HEK293T (cell line): ENCODE results near the gene ACTR2.

Experiments used
- ARNT ChIP-seq: fragments of 450-650 bp; IDR thresholded peaks from 2 replicates; pipeline ENCODE4 v1.6.1; 2017; ENCODE audit warnings: mild to moderate bottlenecking
- BHLHE40 ChIP-seq: fragments of 450-650 bp; IDR thresholded peaks from 2 replicates; pipeline ENCODE4 v1.6.1; 2016; ENCODE audit warnings: mild to moderate bottlenecking, moderate library complexity, borderline replicate concordance
- FOXA1 ChIP-seq: fragments of 450-650 bp; IDR thresholded peaks from 2 replicates; pipeline ENCODE4 v1.6.1; 2016; ENCODE audit warnings: mild to moderate bottlenecking
- FOXK2 ChIP-seq: fragments of 450-650 bp; IDR thresholded peaks from 2 replicates; pipeline ENCODE4 v1.6.1; 2016; ENCODE audit warnings: mild to moderate bottlenecking
- FOXM1 ChIP-seq: fragments of 450-650 bp; IDR thresholded peaks from 2 replicates; pipeline ENCODE4 v1.6.1; 2017; ENCODE audit warnings: mild to moderate bottlenecking, borderline replicate concordance
- HDGF ChIP-seq: fragments of 450-650 bp; IDR thresholded peaks from 2 replicates; pipeline ENCODE4 v1.6.1; 2017; ENCODE audit warnings: antibody characterized with exemption, borderline replicate concordance
- LEF1 ChIP-seq: fragments of 450-650 bp; IDR thresholded peaks from 2 replicates; pipeline ENCODE4 v1.6.1; 2017; ENCODE audit warnings: mild to moderate bottlenecking, borderline replicate concordance
- SP1 ChIP-seq: fragments of 450-650 bp; IDR thresholded peaks from 2 replicates; pipeline ENCODE4 v1.6.1; 2017
- SUZ12 ChIP-seq: fragments of 450-650 bp; IDR thresholded peaks from 2 replicates; pipeline ENCODE4 v1.6.1; 2016; ENCODE audit warnings: mild to moderate bottlenecking
- ZNF384 ChIP-seq: fragments of 450-650 bp; IDR thresholded peaks from 2 replicates; pipeline ENCODE4 v1.6.1; 2016
- TF ChIP-seq, protein P1 (sequence below): fragments of 450-650 bp; IDR thresholded peaks from 2 replicates; pipeline ENCODE4 v1.6.1; 2016

DNA sequence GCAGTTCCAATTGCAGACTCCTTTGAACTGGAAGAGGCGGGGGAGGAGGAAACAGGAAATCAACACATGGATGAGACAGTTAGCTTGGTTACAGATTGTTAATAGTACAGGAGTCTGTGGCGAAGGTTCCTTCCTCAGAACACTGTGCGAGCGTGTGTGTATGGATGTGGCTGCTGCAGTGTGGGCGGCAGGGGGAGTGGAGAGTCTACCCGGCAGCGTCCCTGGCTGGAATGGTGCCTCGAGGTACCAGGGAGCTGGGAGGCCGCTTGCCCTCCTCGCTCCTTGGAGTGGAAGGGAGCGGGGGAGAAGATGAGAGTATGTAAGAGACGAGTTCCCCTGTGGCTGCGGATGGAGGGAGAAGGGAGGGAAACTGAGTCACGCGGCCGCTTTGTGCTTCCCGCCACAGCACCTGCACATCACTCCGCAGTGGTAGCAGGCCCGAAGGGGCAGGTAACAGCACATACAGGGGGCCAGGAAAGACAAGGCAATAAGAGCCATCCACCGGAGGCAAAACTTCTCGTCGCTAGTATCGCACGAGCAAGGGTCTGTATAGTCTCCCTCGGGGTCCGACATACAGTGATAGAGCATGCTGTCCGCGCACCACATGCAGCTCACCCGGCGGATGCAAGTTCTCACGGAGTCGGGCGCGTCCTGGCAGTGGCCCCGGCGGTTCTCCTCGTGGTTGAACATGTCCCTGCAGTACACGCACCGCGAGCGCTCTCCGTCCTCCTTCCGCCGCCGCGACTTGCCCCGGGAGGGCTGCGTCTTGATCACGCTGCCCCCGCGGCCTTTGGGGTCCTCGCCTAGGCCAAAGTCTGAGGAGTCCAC, 85.7 kb downstream of the ACTR2 start:
- TF ChIP-seq FOXA1: no peak
- no peak for TF ChIP-seq FOXK2
- no peak for TF ChIP-seq FOXM1
- TF ChIP-seq BHLHE40: no peak
- no peak for TF ChIP-seq SP1
- no peak for TF ChIP-seq HDGF
- no peak for TF ChIP-seq ARNT
- TF ChIP-seq, protein P1, sequence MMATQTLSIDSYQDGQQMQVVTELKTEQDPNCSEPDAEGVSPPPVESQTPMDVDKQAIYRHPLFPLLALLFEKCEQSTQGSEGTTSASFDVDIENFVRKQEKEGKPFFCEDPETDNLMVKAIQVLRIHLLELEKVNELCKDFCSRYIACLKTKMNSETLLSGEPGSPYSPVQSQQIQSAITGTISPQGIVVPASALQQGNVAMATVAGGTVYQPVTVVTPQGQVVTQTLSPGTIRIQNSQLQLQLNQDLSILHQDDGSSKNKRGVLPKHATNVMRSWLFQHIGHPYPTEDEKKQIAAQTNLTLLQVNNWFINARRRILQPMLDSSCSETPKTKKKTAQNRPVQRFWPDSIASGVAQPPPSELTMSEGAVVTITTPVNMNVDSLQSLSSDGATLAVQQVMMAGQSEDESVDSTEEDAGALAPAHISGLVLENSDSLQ: no peak
- TF ChIP-seq SUZ12: no peak
- TF ChIP-seq ZNF384: no peak
- TF ChIP-seq LEF1: no peak
